Raji (cell line): Measurements from ENCODE around the gene BRF1.

ENCODE experiments used
- POLR2A ChIP-seq: IDR thresholded peaks from 2 replicates; pipeline ENCODE4 v1.6.1; 2011; ENCODE audit warnings: low read depth, low read length, control low read depth; ENCODE audit not compliant: insufficient read depth

BRF1 gene, protein sequence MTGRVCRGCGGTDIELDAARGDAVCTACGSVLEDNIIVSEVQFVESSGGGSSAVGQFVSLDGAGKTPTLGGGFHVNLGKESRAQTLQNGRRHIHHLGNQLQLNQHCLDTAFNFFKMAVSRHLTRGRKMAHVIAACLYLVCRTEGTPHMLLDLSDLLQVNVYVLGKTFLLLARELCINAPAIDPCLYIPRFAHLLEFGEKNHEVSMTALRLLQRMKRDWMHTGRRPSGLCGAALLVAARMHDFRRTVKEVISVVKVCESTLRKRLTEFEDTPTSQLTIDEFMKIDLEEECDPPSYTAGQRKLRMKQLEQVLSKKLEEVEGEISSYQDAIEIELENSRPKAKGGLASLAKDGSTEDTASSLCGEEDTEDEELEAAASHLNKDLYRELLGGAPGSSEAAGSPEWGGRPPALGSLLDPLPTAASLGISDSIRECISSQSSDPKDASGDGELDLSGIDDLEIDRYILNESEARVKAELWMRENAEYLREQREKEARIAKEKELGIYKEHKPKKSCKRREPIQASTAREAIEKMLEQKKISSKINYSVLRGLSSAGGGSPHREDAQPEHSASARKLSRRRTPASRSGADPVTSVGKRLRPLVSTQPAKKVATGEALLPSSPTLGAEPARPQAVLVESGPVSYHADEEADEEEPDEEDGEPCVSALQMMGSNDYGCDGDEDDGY

DNA sequence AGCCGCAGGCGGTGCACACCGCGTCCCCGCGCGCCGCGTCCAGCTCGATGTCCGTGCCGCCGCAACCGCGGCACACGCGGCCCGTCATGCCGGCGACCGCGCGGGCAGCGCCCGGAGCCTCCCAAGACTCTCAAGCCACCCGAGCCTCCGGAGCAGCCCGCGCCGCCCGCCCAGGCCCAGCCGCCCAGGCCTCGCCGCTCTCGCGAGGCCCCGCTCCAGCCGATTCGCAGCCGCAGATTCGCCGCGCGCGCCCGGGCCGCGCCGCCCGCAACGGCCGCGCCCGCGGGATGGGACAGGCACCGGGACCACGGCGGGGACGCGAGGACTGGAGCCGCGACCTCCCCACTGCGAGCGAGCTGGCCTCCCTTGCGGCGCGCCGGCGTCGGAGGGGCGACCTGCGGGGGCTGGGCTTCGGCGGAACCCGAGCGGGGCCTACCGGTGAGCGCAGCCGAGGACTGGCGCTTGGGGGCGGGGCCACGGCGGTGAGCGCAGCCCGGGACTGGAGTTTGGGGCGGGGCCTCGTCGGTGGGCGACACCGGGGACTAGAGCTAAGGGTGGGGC is at the start of gene BRF1:
Gene BRF1, minus strand, starts transcription at position 460 of the 561 bp plus-strand sequence. Its CDS starts 372 bp downstream, at position 88.
- TF ChIP-seq POLR2A, result no peak

GRCh38 chr14:105349992-105350391 is 49.2 kb upstream of the BRF1 start:
- TF ChIP-seq POLR2A, result no peak

DNA sequence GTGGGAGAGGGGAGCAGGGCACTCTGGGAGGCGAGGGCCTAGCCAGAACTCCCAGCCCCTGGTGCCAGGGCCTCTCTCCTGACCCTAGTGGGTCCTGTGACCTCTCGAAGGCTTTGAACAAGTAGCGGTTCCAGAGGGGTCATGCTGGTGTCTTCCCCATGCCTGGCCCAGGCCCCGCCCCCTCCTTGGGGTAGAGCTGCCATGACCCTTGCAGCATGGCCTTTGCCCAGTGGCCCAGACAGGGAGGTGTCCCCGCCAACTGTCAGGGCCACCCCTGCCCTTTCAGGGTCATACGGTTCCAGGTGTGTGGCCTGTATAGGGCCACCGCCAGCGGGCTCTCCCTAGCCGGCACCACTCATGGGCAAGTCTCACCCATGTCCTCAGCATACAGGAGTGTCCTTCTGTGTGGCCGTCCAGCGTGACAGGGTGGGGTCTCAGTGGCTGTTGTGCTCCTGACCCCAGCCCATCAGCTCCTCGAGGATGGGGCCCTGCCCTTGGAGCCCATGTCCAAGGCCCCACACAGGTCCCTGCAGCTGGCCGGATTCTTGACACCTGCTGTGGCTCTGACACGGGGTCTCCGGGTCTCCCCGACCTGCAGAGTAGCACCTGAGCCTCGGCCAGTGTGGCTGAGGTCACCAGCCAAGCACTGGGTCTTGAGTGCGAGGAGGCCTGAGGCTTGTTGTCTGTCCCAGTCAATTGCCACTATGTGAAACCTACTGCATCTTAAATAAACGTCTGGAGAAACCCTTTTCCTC is 48.3 kb upstream of the BRF1 start:
- TF ChIP-seq POLR2A, result no peak

DNA sequence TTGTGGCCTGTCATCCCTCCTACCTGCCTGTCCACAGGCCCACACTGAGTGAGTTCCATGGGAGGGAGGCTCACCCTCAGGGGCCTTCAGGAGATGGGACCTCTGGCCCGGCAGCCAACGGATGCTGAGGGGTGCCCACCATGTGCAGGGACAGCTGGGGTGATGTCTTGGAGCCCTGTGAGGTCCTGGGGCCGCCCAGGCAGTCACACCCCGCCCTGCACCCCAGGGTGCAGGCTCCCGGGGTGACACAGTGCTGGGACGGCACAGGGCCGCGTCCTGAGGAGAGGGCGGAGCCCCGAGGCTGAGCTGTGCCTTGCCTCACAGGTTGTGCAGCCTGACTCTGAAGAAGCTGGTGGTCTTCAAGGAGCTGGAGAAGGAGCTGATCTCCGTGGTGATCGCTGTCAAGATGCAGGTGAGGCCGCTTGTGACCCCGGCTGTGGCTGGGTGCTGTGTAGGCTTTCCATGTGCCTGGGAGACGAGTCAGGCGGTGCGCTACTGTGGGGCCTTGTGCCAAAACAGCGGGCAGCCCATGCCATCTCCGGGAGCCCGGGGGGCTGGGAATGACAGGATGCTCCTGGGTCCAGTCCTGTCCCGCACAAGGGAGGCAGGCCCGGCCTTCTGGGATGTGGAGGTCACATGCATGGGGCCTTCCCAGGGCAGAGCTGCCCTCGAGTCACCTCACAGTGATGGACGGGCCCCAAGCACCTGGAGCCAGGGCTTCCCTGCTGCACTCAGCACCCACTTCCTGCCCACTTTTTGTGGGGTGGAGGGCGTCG is 47.6 kb upstream of the BRF1 start:
- TF ChIP-seq POLR2A, result no peak

GRCh38 chr14:105347587-105347968 is 46.8 kb upstream of the BRF1 start:
- no peak for TF ChIP-seq POLR2A

DNA sequence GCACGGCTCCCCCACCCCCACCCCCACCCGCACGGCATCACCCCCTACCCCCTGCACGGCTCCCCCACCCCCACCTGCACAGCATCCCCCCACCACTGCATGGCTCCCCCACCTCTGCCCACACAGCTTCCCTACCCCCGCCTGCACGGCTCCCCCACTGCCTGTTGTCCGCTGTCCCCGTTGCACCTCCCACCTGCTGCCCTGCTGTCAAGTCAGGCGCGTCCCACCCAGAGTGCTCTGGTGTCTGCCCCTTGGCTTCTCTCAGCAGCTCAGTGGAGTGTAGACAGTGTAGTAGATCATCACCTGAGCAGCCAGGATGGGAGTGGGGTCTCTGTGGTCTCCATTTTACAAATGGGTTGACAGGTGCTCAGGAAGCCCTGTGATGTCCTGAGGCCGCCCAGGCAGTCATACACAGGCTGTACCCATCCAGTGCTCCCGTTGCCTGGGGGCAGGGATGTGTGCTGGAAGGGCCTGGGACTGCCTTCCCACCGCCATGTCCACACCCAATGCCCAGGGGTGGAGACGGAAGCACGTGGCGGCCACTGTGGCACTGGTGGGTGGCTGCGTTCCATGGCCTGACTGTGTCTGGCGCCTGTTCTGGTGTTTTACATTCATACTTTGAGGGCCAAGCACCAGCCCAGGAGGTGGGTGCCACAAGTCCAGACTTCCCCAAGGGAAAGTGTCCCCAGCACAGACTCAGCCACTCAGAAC is 46.2 kb upstream of the BRF1 start:
- TF ChIP-seq POLR2A, result no peak

DNA sequence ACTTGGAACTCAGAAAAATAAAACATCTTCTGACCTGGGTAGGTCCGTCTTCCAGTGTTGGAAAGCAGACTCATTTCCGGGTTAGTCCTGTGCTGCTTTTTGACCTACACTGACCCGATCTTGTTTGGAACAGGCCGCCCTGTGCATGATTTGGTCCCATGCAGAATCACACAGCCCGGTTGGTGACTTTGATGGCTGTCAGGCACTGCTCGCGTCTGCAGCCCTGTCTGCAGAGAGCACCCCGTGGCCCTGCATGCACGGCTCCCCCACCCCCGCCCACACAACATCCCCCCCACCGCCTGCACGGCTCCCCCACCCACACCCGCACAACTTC is 45.4 kb upstream of the BRF1 start:
- no peak for TF ChIP-seq POLR2A

GRCh38 chr14:105343194-105343593 is 42.4 kb upstream of the BRF1 start:
- no peak for TF ChIP-seq POLR2A

GRCh38 chr14:105340821-105341733 is 40.3 kb upstream of the BRF1 start:
- TF ChIP-seq POLR2A, result no peak

GRCh38 chr14:105337966-105338741 is 37.4 kb upstream of the BRF1 start:
- no peak for TF ChIP-seq POLR2A

- no peak for TF ChIP-seq POLR2A
These were observed 36.6 kb upstream of the BRF1 start for GRCh38 chr14:105337433-105337832.

GRCh38 chr14:105336477-105337287 is 35.9 kb upstream of the BRF1 start:
- TF ChIP-seq POLR2A, result no peak
